OCI-LY1 (cell line): ENCODE measurements around the gene ASMTL.
"Not testable (repeated sequence)": the region's sequence is repeated elsewhere in the genome, so short reads cannot be mapped to it uniquely, and the experiment has no call there.

Experiments
- CTCF ChIP-seq: fragments of 200-600 bp; sonication (generic), shearing (Covaris generic); IDR thresholded peaks from 2 replicates; pipeline ENCODE4 v1.5.1; 2017; ENCODE audit warnings: mild to moderate bottlenecking, antibody characterized with exemption, low read length, moderate library complexity, mixed read lengths
- EZH2 ChIP-seq: fragments of 200-600 bp; sonication (generic), shearing (Covaris generic); IDR thresholded peaks from 2 replicates; pipeline ENCODE4 v1.8.0; 2017; ENCODE audit warnings: borderline replicate concordance, mixed run types, mild to moderate bottlenecking, antibody characterized with exemption, low read length, moderate library complexity, mixed read lengths

- TF ChIP-seq EZH2, CTCF: not testable (repeated sequence)
Measured at GRCh38 chrX:1446984-1447968, 5.4 kb downstream of the ASMTL start.
